Esophagus squamous epithelium (tissue), 4 donors: ENCODE results near the gene TMEM63C.

Experiments
- CTCF ChIP-seq, 6 experiments: fragments of 450-650 bp in 4 of 6; fragments of 200-600 bp in 2 of 6; sonication (generic) in 2 of 6; IDR thresholded peaks; one replicate each; pipeline ENCODE4 v1.5.1; 2016 to 2019; ENCODE audit warnings: antibody characterized with exemption in 6 of 6, mild to moderate bottlenecking in 4 of 6, moderate library complexity in 4 of 6
- POLR2A ChIP-seq, 4 donors: fragments of 450-650 bp; IDR thresholded peaks; one replicate each; pipeline ENCODE4 v1.6.1; 2017; ENCODE audit warnings: antibody characterized with exemption in 4 of 4, mild to moderate bottlenecking in 4 of 4, moderate library complexity in 3 of 4

DNA sequence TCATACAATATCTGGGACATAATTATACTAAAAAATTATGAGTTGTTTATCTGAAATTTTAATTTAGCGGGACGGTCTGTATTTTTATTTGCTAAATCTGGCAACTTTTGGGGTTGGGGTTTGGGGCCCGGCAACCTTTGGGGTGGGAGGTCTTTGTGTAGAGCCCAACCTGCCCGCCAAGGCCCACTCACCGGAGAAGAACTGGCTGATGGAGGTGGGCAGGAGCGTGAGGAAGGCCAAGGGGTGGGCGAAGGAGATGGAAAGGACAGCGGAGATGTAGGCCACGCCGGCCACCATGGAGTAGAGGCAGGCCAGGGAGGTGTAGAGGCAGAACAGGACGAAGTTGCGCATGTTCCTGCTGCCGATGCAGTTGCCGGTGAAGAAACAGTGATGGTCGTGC lies 42.6 kb upstream of the TMEM63C start:
- TF ChIP-seq POLR2A (IDR thresholded peaks at IDR 0.05) (no peak), CTCF (IDR thresholded peaks at IDR 0.05) (no peak)
